HG03045 (cell line): ENCODE data around the gene FGF1.

ENCODE experiments used
- ATAC-seq: cut with Tn5 transposase; IDR thresholded peaks from one replicate; pipeline ENCODE4 v1.9.1; 2021; ENCODE audit warnings: mild to moderate bottlenecking, moderate library complexity; ENCODE audit not compliant: unreplicated experiment

FGF1 gene

DNA sequence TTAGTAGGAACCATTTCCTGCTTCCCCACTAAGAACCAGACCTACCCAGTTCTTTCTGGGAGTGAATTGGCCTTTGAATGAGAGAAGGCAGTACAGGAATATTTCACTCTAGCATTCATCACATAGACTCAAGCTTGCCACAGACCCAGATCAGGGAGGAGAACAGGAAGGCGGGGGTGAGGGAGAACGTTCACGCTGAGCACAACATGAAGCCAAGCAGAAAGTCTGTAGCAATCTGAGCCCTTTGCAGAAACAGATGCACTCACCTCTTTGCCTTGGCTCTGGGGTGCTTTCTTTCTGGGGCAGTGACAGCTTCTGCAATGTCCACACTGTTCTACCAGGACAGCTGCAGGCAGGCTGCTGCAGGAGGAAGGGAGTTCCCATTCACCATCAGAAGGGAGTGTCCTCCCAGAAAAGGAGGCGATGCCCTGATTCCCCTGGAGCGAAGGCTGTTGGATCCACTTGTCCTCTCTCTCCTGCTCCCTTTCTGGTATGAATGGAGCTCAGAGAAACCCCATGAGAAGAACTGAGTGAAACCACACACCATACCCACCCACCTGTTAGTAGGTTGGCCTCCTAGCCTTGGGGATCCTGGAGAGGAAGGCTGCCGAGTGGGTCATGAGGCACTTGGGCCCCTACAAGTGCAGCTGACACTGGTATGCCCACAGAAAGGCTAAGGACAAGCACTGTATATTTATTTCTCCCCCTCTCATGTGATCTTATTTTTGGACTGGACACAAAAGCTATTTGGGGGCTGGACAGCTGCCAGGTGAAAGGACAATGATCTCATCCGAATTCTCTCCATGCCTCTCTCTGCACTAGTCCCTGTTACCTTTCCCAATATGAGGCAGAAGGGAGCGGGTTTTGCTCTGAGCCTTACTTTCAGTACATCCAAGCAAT lies 11.7 kb upstream of the FGF1 start:
- no peak for ATAC-seq

- no peak for ATAC-seq
Observed at GRCh38 chr5:142696379-142696778, 10.5 kb upstream of the FGF1 start.

DNA sequence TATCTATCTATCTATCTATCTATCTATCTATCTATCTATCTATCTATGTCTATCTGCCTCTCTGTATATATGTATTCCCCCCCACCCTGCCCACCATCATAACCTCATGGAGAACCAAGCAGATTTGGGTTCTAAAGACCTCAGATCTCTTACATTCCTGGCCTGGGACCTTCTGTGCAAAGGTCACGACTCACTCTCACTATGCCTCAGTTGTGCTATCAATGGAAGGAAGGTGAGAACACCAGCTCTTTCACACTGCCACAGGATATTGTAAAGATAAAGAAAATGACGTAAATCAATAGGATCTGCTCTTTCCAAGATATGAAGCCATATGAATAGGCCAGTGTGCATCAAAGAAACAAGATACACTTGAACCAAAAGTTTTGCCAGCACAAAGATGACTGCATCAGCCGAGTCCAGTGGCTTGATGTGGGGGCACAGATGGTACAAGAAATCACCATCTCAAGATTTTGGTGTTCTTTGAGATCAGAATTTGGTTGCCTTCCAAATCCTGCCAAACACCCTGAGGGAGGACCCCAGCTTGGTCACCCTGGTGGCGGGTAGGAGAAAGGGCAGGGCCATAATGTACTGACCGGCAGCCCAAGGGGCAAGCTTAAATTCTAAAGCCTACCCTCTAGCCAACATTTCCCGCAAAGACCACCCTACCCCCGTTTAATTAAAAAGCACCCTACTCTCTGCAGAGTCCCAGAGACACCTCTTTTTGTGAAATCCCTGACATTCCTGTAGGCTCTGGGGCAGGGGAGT lies 8.4 kb upstream of the FGF1 start:
- ATAC-seq = no peak

DNA sequence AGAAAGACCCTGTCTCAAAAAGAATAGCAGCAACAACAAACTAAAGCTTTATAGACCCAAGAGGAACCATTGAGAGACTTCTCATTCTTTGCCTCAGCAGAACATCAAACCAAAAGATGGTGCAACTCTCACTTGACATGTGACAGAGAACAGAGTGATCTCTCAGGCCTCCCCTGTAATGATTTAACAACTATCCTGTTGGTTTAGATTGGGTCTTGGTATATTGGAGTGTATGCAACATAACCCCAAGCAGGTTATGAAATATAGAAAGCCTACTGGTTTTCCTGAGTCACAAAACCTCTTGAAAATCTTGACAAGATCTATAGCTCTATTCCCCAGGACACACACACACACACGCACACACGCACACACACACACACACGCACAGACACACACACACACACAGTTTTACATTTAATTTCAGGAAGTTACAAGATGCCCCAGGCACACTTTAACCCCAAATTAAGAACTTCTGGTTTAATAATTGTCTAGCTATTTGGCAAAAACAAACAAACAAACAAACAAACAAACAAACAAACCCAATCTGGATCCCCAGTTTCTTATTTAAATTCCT lies 6.5 kb upstream of the FGF1 start:
- no peak for ATAC-seq

DNA sequence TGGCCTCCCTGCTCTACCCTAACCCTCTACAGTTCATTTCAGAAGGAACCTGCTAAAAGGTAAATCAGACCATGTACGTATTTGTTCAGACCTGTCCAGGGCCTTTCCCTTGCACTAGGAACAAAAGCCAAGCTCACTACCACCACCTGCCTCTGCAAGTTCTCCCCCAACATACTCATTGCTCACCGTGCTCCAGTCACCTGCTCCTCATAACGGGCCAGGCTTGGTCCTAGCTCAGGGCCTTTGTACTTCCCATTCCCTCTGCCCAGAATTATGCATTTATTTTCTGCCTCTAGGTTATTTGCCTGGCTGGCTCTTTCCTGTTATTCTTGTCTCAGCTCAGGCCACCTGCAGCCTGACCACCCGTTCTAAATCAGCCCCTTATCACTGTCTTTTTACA lies 4.8 kb upstream of the FGF1 start:
- no peak for ATAC-seq

DNA sequence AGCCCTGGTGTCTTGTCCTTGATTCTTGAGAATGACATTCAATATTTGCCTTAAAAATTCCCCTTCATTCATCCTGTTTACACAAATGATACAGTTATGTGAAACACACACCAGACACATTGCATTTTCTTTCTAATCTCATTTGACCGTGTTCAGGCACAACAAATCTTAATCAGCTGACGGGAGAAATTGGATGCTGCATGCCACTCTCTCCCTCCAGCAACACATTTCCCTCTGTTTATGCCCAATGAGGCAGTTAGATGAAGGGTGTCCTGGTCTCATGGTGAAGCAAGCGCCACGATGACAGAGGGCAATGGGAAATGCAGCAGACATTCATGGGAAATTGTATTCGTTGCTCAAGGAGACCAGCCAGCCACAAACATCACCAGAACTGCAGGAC lies 3.2 kb upstream of the FGF1 start:
- no peak for ATAC-seq

DNA sequence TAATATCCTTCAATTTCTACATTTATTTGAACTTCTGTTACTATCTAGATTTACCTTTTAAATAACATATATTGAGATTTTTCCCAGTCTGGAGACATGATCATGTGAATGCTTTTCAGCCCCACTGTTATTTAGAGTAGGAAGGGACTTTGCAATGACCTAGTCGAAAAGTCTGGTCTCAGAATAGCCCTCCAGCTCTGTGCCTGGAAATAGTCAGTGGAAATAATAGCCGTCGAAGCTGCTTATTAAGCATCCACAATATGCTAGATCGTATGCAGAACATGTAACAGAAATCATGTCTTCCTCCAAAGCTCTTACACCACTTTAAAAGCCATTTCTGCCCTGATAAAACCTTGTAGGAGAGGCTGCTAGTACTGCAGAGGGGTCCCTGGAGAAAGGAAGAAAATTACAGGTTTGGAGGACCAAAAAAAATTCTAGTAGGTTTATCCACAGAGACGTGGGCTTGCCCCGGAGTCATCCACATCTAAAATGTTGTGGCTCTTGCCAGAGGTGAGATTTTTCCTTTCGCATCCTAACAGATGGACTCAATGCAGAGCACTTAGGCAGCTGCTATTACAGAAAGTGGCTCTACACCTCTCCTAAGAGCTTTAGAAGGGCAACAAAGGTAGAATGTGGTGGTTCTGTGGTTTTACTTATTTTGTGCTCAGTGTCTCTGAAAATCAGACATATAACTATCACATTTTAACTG lies 2.5 kb upstream of the FGF1 start:
- ATAC-seq = no peak

GRCh38 chr5:142686968-142687367 lies 1.1 kb upstream of the FGF1 start:
- ATAC-seq = no peak

GRCh38 chr5:142686210-142686734 lies 382 bp upstream of the FGF1 start:
- no peak for ATAC-seq

- no peak for ATAC-seq
Observed at GRCh38 chr5:142684508-142685041, 1.3 kb downstream of the FGF1 start.

- ATAC-seq = no peak
Observed at GRCh38 chr5:142683881-142684505, 1.9 kb downstream of the FGF1 start.

DNA sequence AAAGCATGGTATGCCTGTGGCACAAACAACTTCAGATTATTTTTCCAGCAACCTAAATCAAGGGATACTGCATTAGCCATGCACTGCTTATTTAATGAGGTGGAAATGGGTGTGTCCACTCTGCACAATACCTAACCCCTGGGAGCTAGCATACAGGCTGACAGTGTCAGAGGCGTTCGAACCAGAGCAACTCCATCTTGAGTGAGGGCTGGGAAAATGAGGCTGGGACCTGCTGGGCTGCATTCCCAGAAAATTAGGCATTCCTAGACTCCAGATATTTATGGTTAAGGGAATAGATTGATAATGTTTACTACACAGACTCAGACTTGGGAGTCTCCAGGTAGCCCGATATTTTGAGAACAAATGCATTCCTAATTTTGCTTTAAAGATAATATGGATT lies 2.8 kb downstream of the FGF1 start:
- no peak for ATAC-seq

GRCh38 chr5:142680605-142681259 lies 5.2 kb downstream of the FGF1 start:
- ATAC-seq = no peak

GRCh38 chr5:142679744-142680143 lies 6.1 kb downstream of the FGF1 start:
- no peak for ATAC-seq

DNA sequence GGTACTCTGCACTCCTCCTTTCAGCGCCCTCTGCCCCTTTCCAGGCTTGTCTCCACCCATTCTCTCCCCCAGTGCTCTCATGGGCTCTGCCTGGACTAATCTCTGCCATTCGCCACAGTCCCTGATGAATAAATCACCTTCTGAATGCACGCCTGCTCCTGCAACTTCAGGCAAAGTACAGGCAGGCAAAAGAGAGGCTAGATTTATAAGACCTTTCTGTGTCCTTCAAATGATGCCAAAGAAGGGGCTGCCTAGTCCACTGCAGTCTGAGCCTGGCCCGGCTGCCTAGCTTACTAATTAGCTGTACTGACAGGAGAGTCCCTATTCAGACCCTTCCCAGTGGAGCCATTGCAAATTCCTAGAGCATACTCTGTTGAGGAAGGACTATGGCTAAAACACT lies 7.4 kb downstream of the FGF1 start:
- no peak for ATAC-seq

DNA sequence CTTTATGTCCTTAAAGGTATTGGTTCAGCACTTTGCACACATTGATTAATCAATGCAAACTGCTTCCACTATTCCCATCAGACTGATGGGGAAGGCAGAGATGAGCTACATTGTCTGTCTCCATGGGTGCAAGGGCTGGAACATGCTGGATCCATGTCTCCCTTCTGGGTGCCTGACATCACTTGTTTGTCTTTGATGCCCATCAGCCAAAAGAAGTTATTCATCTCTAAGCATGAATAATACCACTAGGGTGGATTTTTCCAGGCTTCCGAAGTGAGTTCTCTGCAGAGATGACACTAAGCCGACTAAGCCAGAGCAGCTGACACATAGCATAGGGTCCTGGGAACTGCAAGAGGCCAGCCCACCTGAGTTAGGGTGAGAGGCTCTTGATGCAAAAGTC lies 8.7 kb downstream of the FGF1 start:
- ATAC-seq = no peak

DNA sequence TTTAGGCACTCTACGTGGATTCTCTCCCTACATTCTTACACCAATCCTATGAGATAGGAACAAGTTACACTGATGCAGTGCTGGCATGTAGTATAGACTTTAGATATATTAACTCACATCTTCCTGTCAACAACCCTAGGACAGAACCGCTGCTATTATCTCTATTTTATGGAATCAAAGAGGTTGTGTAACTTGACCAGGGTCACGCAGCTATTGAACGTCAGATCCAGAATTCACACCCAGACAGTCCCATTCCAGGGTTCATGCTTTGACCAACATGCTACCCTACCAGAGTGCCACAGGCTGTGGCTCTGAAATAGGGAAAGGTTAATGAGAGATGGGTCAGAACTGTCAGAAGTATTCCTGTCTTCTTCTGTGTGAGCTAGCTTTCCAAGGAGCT lies 9.6 kb downstream of the FGF1 start:
- no peak for ATAC-seq

DNA sequence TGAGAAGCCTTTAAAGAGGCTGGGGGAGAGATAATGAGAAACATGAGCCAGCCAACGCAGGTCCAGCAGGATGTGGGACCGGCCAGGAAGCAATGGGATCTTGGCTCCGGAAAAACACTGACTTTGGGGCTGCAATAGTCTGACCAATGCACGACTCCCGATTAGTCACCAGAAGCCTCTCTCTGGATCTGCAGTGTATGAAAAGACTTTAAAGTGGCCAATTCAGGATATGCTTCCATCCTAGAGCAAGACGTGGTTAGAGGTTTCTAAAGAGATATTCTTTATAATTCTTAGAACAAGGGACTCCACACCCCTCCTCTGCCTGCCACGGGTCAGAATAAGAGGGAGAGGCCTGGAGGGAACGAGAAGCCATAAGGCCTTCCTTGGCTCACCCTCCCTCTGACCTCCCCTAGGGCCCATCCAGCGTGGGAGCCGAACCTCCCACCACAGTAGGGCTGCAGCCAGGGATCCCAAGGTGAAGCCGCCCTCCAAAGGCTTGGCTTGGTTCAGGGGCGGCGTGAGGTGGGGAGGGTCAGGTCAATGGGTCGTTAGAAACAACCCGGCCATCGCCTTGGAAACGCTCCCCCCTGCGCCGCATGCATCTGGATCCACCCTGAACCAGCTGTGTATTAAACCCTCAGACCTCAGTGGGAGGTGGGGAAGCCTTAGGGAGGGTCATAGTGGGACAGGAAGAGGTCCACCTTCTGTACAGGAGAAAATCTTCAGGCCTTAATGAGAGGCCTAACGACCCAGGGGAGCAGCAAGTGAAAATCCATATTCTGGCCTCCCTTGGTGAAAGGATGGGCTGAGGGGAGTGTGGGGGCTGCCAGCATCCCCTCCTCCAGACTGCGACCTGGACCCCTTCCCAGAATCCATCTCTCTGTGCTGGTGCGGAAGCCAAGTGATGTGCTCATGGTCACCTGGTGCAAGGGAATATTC lies 11.1 kb downstream of the FGF1 start:
- ATAC-seq = no peak

DNA sequence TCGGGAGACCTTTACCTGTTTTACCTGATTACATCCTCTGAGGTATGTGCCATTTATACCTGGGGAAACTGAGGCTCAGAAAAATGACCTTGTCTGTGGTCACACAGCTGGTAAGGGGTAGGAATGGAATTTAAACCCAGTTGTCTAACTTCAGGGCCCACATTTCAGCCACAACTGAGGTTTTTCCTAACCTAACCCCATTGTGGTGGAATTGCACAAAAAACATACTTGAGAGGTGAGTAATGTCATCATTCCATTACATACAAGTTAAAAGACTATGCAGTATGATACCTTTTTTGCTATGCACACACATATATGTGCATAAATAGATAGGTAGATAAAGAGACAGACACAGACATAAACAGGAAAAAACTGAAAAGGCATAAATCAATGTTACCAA lies 14.1 kb downstream of the FGF1 start:
- no peak for ATAC-seq
